ENCODE results near the gene FKBP10. TPM values are rescaled to one million over a fixed set of nuclear protein-coding genes. Genes with fewer than 3 reads are reported as not detected.

Gene FKBP10
- total RNA-seq, 3 donors from 2014 or later: 35.9 to 43.3 (median 39.4) TPM

DNA sequence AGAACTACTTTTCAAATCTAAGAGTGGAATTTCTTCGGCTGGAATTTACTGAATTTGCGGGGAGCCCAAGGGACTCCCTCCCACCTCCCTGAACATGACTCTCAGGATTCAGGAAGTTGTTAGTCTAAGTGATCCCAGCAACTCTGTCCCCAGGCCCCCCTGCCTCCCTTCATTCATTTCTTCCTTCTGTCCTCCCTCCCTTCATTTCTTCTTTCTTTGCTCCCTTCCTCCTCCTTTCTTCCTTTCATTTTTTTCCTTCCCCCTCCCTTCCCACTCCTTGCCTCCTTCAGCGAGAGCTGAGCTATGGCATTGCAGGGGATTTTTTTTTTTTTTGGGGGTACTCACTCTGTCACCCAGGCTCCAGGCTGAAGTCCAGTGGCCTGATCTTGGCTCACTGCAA lies 15.4 kb upstream of the FKBP10 start:
- intact Hi-C loops (cut with DNase I; ENCODE audit: low total_unique reads): no loop called here

DNA sequence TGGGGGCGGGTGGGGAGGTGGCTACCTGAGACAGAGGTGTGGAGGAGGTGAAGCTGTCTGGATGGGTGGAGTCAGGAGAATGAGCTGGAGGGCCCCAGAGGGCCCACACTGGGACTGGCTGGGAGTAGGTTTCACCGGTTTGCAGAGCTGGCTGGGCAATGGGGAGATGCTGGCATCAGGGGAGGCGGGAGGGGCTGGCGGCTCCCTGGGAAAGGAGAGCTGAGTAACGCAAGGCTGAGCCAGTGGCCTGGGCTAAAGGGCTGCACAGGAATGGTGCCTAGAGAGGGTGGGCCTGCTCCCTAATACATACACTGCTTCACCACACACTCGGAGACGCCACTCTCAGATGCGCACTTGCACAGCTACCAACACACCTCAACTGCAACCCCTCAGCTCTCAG lies 13.4 kb upstream of the FKBP10 start:
- no peak overlapping the region for H3K27ac ChIP-seq
- H3K4me3 ChIP-seq: no peak overlapping the region
- TF ChIP-seq POLR2AphosphoS5 (IDR thresholded peaks at IDR 0.05) (no peak), POLR2A (IDR thresholded peaks at IDR 0.05) (no peak)
- TF ChIP-seq, protein P1, sequence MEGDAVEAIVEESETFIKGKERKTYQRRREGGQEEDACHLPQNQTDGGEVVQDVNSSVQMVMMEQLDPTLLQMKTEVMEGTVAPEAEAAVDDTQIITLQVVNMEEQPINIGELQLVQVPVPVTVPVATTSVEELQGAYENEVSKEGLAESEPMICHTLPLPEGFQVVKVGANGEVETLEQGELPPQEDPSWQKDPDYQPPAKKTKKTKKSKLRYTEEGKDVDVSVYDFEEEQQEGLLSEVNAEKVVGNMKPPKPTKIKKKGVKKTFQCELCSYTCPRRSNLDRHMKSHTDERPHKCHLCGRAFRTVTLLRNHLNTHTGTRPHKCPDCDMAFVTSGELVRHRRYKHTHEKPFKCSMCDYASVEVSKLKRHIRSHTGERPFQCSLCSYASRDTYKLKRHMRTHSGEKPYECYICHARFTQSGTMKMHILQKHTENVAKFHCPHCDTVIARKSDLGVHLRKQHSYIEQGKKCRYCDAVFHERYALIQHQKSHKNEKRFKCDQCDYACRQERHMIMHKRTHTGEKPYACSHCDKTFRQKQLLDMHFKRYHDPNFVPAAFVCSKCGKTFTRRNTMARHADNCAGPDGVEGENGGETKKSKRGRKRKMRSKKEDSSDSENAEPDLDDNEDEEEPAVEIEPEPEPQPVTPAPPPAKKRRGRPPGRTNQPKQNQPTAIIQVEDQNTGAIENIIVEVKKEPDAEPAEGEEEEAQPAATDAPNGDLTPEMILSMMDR (IDR thresholded peaks at IDR 0.05): no peak
- no peaks in the 10 kb centered on the region for H3K36me3 ChIP-seq
- H3K27me3 ChIP-seq: no peaks in the 10 kb centered on the region
- peaks cover 4 to 5% of the 10 kb centered on the region in 2 donors for H3K4me1 ChIP-seq
- no peak for DNase-seq (ENCODE audit: low spot score in 2 of 2)
- intact Hi-C loops (cut with DNase I; ENCODE audit: low total_unique reads): no loop called here
- H3K9me3 ChIP-seq: no peaks in the 10 kb centered on the region

More for the DNA sequence above, 15.4 kb upstream of the FKBP10 start:
- no peak overlapping the region for H3K27ac ChIP-seq
- no peak overlapping the region for H3K4me3 ChIP-seq
- no peaks in the 10 kb centered on the region for H3K9me3 ChIP-seq
- H3K36me3 ChIP-seq: no peaks in the 10 kb centered on the region
- peaks cover 8 to 18% of the 10 kb centered on the region in 2 donors for H3K4me1 ChIP-seq
- TF ChIP-seq, protein P1 (IDR thresholded peaks at IDR 0.05): no peak
- TF ChIP-seq POLR2A (IDR thresholded peaks at IDR 0.05) (no peak), POLR2AphosphoS5 (IDR thresholded peaks at IDR 0.05) (no peak)
- DNase-seq (ENCODE audit: low spot score in 2 of 2): no peak
- H3K27me3 ChIP-seq: no peaks in the 10 kb centered on the region

DNA sequence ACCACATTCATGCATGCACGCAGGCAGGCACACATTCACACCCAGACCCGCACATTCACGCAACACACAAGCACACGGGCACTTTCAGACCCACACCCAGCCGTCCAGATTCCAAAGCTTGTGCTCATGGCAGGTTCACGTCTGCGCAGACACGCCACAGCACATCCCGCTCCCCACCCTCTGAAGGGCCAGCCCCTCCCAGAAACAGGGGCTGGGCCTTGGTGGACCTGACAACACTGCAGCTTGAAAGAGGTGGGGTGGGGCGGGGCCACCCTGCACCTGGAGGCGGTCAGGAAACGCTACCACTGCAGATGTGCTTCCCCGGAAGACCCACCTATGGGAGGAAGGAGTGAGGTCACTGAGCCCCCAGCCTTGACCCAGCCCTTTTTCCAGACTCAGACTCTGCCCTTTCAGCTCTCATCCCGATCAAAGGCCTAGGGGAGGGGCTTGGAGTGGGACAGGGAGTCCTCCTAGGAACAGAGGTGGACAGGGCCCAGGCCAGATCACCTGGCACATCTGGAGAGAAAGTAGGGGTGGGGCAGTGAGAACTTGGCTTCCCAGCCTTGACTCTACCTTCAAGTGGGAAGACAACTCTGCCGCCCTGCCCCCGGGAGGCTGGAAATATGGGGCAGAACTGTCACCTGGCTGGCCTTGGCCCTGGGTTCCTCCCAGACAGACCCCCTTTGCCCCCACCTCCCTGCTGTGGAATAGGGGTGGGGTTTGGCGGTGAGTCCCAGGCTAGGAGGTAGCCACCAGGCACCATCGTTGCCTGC lies 12.0 kb upstream of the FKBP10 start:
- Histone ChIP-seq H3K4me1 (peaks cover 4 to 5% of the 10 kb centered on the region in 2 donors), H3K9me3 (no peaks in the 10 kb centered on the region), H3K27me3 (no peaks in the 10 kb centered on the region), H3K4me3 (peak overlapping the region in 2 of 3 donors; percentile 26 to 54), H3K27ac (peak overlapping the region; percentile 76 to 80), H3K36me3 (no peaks in the 10 kb centered on the region)
- intact Hi-C loops (cut with DNase I; ENCODE audit: low total_unique reads): loop anchor here (5.0 kb wide), 2 partner anchors 63 to 1853 kb away; no protein-coding TSS in a partner anchor
- no peak for TF ChIP-seq POLR2AphosphoS5 (IDR thresholded peaks at IDR 0.05)
- TF ChIP-seq, protein P1 (IDR thresholded peaks at IDR 0.05): no peak
- TF ChIP-seq POLR2A (IDR thresholded peaks at IDR 0.05): no peak
- peak in 1 of 2 donors; percentile 91 for DNase-seq (ENCODE audit: low spot score in 2 of 2)

DNA sequence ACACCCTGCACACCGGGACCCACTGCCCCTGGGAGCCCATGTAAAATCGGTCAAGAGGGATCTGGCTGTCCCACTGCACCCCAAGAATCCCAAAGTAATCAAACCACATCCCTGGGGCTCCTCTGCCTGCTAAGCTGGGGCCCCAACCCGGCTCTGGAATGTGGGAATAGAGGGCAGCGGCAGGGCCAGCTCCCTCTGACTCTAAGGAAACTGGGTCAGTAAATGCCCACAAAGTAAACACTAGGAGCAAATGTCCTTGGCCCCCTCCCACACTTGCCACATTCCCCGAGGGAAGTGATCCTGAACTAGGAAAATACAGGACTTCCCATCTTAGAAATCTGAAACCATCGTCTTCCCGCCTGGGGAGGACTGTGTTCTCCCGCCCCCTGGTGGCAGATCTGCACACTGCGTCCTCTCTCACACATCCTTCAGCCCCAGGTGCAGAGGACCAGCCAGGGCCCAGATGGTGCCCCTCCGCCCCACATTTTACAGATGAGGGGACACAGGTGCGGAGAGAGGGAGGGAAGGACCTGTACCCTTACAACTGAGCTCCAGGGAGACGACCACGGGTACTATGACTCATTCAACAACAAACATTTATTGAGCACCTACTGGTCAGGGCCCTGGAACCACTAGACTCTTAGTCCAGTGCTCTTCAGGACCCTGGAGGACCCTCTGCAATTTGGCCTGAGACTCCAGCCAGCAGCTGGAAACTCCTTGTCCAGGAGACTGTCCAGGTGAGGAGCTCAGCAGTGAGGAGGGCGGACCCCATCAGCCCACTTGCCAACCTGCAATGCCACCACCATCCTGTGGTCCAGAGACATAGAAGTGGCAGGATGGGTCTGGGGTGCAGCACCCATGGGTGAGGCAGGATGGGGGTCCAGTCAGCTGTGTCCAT lies 11.2 kb upstream of the FKBP10 start:
- H3K9me3 ChIP-seq: no peaks in the 10 kb centered on the region
- peak overlapping the region; percentile 76 to 80 for H3K27ac ChIP-seq
- H3K36me3 ChIP-seq: no peaks in the 10 kb centered on the region
- peaks cover 4 to 5% of the 10 kb centered on the region in 2 donors for H3K4me1 ChIP-seq
- TF ChIP-seq, protein P1 (IDR thresholded peaks at IDR 0.05): peak; percentile 98 to 99 (median 99)
- no peak for TF ChIP-seq POLR2A (IDR thresholded peaks at IDR 0.05)
- TF ChIP-seq POLR2AphosphoS5 (IDR thresholded peaks at IDR 0.05): peak; percentile 39 to 70 (median 51)
- no peaks in the 10 kb centered on the region for H3K27me3 ChIP-seq
- peak overlapping the region in 2 of 3 donors; percentile 26 to 54 for H3K4me3 ChIP-seq
- intact Hi-C loops (cut with DNase I; ENCODE audit: low total_unique reads): loop anchor here (5.0 kb wide), 2 partner anchors 64 to 1854 kb away; no protein-coding TSS in a partner anchor
- peak; percentile 80 to 89 for DNase-seq (ENCODE audit: low spot score in 2 of 2)

All from breast epithelium (tissue), 4 donors.